MM.1S (cell line): ENCODE results near the gene ABL2.
A peak's percentile ranks its signal among the peaks of the same experiment; 100 is the strongest.

Source experiments
- DNase-seq: peaks from one replicate; pipeline ENCODE4 v3.0.0-alpha.2; 2015
- H2AFZ ChIP-seq: fragments of 300-600 bp; sonication (generic); 2 replicates; pipeline ENCODE4 v1.6.0; 2016; ENCODE audit warnings: antibody characterized with exemption, low read length
- H3F3A ChIP-seq: fragments of 300-600 bp; sonication (generic); 2 replicates; pipeline ENCODE4 v1.6.1; 2016; ENCODE audit warnings: mild to moderate bottlenecking, antibody characterized with exemption, low read length, moderate library complexity, mixed read lengths; ENCODE audit not compliant: insufficient read depth
- H3K27ac ChIP-seq: fragments of 300-600 bp; sonication (generic); 2 replicates; pipeline ENCODE4 v1.5.1; 2016; ENCODE audit warnings: mild to moderate bottlenecking, low read length
- H3K27me3 ChIP-seq: fragments of 300-600 bp; sonication (generic); replicated peaks from 2 replicates; pipeline ENCODE4 v1.6.0; 2016; ENCODE audit warnings: low read length; ENCODE audit not compliant: insufficient read depth
- H3K36me3 ChIP-seq: fragments of 300-600 bp; sonication (generic); replicated peaks from 2 replicates; pipeline ENCODE4 v1.6.1; 2016; ENCODE audit warnings: mild to moderate bottlenecking, low read length, mixed read lengths; ENCODE audit not compliant: insufficient read depth
- H3K4me1 ChIP-seq: fragments of 300-600 bp; sonication (generic); 2 replicates; pipeline ENCODE4 v1.6.1; 2016; ENCODE audit warnings: low read length, mixed read lengths
- H3K4me2 ChIP-seq: fragments of 300-600 bp; sonication (generic); 2 replicates; pipeline ENCODE4 v1.6.0; 2016; ENCODE audit warnings: low read depth, low read length
- H3K4me3 ChIP-seq: fragments of 300-600 bp; sonication (generic); 2 replicates; pipeline ENCODE4 v1.5.1; 2016; ENCODE audit warnings: low read length, mixed read lengths
- H3K79me2 ChIP-seq: fragments of 300-600 bp; sonication (generic); 2 replicates; pipeline ENCODE4 v1.6.1; 2016; ENCODE audit warnings: mixed run types, low read length, mixed read lengths
- H3K9ac ChIP-seq: fragments of 300-600 bp; sonication (generic); 2 replicates; pipeline ENCODE4 v1.6.1; 2016; ENCODE audit warnings: low read length, mixed read lengths
- H3K9me2 ChIP-seq: fragments of 300-600 bp; sonication (generic); replicated peaks from 2 replicates; pipeline ENCODE4 v1.6.1; 2016; ENCODE audit warnings: mild to moderate bottlenecking, low read length, mixed read lengths; ENCODE audit not compliant: insufficient read depth
- H3K9me3 ChIP-seq: fragments of 300-600 bp; sonication (generic); replicated peaks from 2 replicates; pipeline ENCODE4 v1.6.1; 2016; ENCODE audit warnings: mild to moderate bottlenecking, low read length, mixed read lengths; ENCODE audit not compliant: insufficient read depth
- H4K20me1 ChIP-seq: fragments of 300-600 bp; sonication (generic); 2 replicates; pipeline ENCODE4 v1.6.1; 2016; ENCODE audit warnings: mild to moderate bottlenecking, low read length, moderate library complexity, mixed read lengths; ENCODE audit not compliant: insufficient read depth
- EZH2 ChIP-seq: fragments of 300-600 bp; sonication (generic); optimal IDR thresholded peaks from 2 replicates; pipeline ENCODE3; 2017; ENCODE audit warnings: low read depth, mild to moderate bottlenecking, antibody characterized with exemption, low read length, mixed read lengths
- EZH2phosphoT487 ChIP-seq: fragments of 300-600 bp; sonication (generic); IDR thresholded peaks from 2 replicates; pipeline ENCODE4 v1.6.1; 2018; ENCODE audit warnings: antibody characterized with exemption, low read length
- TF ChIP-seq, protein P1 (sequence below): fragments of 300-600 bp; sonication (generic); IDR thresholded peaks from 2 replicates; pipeline ENCODE4 v1.5.1; 2016; ENCODE audit warnings: antibody characterized with exemption, low read length, mixed read lengths

Gene ABL2

DNA sequence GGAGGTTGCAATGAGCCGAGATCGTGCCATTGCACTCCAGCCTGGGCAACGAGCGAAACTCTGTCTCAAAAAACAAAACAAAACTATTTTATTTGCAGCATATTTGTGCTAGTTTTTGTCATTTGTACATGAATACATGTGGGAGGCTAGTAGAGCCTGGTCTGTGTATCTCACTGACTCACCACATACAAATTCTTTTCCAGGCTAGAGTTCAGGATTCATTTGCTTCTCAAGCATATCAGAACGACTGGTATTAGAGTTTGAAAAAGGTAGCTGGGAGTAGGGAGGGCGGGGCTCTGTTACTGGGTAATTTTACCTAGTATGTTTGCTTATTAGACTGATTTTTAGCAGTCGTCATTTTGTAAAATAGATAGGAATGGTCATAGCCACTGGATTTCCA lies 152.1 kb downstream of the ABL2 start:
- H3K27me3 ChIP-seq, result no peaks in the 10 kb centered on the region
- no peak overlapping the region for H3K4me2 ChIP-seq
- no peak overlapping the region for H3K4me3 ChIP-seq
- no peak overlapping the region for H2AFZ ChIP-seq
- no peaks in the 10 kb centered on the region for H4K20me1 ChIP-seq
- H3K36me3 ChIP-seq, result no peaks in the 10 kb centered on the region
- peaks cover 24% of the 10 kb centered on the region for H3F3A ChIP-seq
- H3K9me2 ChIP-seq, result no peaks in the 10 kb centered on the region
- no peak for DNase-seq
- H3K4me1 ChIP-seq, result peaks cover 11% of the 10 kb centered on the region
- H3K9ac ChIP-seq, result no peak overlapping the region
- TF ChIP-seq EZH2, result no peak
- no peak for TF ChIP-seq EZH2phosphoT487
- TF ChIP-seq, protein P1, sequence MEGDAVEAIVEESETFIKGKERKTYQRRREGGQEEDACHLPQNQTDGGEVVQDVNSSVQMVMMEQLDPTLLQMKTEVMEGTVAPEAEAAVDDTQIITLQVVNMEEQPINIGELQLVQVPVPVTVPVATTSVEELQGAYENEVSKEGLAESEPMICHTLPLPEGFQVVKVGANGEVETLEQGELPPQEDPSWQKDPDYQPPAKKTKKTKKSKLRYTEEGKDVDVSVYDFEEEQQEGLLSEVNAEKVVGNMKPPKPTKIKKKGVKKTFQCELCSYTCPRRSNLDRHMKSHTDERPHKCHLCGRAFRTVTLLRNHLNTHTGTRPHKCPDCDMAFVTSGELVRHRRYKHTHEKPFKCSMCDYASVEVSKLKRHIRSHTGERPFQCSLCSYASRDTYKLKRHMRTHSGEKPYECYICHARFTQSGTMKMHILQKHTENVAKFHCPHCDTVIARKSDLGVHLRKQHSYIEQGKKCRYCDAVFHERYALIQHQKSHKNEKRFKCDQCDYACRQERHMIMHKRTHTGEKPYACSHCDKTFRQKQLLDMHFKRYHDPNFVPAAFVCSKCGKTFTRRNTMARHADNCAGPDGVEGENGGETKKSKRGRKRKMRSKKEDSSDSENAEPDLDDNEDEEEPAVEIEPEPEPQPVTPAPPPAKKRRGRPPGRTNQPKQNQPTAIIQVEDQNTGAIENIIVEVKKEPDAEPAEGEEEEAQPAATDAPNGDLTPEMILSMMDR, result no peak
- peaks cover 9% of the 10 kb centered on the region for H3K79me2 ChIP-seq
- H3K9me3 ChIP-seq, result no peaks in the 10 kb centered on the region
- H3K27ac ChIP-seq, result no peak overlapping the region

DNA sequence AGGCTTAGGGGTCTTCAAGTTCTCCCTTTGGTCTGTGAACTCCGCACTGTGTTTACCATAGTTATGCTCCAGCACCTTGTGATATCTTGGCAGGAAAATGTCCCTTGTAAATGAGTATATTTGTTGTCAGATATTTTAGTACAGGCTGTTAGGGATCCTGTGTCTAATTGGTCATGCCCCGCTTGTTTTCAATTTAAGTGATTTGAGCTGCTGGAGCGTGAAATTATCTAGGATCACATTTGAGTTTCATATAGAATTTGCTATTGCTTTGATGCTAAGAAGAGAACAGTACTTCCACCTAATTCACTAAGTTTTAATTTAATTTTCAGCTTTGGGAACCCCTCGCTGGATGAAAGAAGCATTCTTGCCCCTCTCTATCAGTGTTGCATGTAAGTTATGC lies 163.0 kb downstream of the ABL2 start:
- Histone ChIP-seq H3K4me3 (no peak overlapping the region), H3K9me3 (no peaks in the 10 kb centered on the region), H3K9ac (no peak overlapping the region), H3K27ac (no peak overlapping the region), H3K36me3 (no peaks in the 10 kb centered on the region), H4K20me1 (no peaks in the 10 kb centered on the region), H3K4me2 (peak overlapping the region; percentile 2; the same call in 1 of the 2 replicates), H3K9me2 (no peaks in the 10 kb centered on the region), H3K79me2 (no peaks in the 10 kb centered on the region), H2AFZ (no peak overlapping the region), H3K27me3 (no peaks in the 10 kb centered on the region), H3F3A (no peaks in the 10 kb centered on the region), H3K4me1 (peaks cover 9% of the 10 kb centered on the region; the same call in 1 of the 2 replicates)
- DNase-seq, result no peak
- TF ChIP-seq, protein P1, result no peak
- TF ChIP-seq EZH2phosphoT487, result no peak
- TF ChIP-seq EZH2, result no peak

DNA sequence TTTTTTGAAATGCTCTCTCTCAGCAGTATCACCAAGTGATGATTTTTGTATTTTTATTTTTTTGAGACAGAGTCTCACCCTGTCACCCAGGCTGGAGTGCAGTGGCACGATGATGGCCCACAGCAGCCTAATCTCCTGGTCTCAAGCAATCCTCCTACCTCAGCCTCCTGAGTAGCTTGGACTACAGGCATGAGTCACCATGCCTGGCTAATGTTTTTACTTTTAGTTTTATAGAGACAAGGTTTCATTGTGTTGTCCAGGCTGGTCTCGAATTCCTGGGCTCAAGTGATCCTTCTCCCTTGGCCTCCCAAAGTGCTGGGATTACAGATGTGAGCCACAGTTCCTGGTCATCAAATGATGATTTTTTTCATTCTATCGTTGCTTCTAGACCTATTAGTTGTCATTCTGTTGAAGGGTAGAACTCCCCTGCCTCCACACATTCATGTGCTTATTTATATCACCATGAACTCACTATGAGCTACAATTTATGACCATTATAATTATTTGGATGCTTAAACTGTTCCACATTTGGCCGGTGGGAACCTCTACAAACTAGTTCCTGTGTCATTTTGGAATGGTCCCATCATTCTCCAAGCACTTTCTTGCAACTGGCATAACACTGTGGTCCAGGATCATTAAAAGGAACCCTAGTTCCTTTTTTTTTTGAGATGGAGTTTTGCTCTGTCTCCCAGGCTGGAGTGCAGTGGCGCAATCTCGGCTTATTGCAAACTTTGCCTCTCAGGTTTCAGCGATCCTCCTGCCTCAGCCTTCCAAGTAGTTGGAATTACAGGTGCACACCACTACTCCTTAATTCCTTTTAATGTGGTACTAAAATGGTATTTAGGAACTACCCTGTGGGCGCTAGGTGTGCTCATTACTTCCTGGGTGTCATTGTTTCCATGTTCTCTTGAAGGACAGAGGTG lies 167.9 kb downstream of the ABL2 start:
- Histone ChIP-seq H3K9me3 (no peaks in the 10 kb centered on the region), H3K9ac (no peak overlapping the region), H3K36me3 (no peaks in the 10 kb centered on the region), H3K27ac (no peak overlapping the region), H3F3A (no peaks in the 10 kb centered on the region), H3K4me3 (no peak overlapping the region), H3K4me2 (no peak overlapping the region), H3K27me3 (no peaks in the 10 kb centered on the region), H4K20me1 (no peaks in the 10 kb centered on the region), H2AFZ (no peak overlapping the region), H3K9me2 (no peaks in the 10 kb centered on the region), H3K4me1 (peaks cover 2% of the 10 kb centered on the region; the same call in 1 of the 2 replicates), H3K79me2 (no peaks in the 10 kb centered on the region)
- no peak for DNase-seq
- TF ChIP-seq EZH2phosphoT487, result no peak
- TF ChIP-seq, protein P1, result no peak
